Cerebellar nuclear complex (tissue), 1 donor: ENCODE measurements around the gene GUCY1A1.

Source experiments
- DNase-seq, 2 experiments: peaks; one replicate each; lab custom pipeline; 2025; lab: John Stamatoyannopoulos, UW

Gene GUCY1A1

DNA sequence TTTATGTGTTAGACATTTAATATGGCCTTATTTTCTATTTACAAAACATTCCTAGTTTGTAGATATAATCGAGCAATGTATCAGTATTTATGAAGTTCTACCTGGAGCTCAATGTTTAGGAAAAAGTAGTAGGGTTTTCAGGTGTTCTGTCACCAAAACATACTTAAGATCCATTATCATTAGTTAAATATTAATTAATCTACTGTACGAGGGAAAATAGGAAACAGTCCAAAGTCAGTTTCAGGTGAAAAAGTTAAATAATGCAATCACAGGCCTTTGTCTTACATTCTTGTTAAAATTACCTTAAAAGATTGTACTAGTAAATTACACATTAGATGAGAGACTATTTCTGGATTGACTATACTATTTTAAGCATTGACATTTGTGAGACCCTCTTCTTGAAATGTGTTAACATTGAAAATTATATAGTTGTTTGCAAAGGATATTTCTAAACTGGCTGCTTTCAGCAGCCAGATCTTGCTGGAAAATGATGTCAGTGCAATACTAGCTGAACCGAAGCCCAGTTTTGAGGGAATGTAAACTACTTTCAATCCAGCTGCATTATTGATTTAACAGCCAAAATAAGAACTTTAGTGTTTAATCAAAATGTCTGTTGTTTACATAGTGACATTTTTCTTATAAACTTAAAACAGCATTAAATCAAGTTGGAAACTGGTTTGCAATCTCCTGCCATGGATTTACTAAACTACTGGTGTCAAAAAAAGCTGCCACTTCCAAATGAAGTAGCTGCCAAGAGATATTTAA, 111.5 kb downstream of the GUCY1A1 start:
- DNase-seq: no peak

DNA sequence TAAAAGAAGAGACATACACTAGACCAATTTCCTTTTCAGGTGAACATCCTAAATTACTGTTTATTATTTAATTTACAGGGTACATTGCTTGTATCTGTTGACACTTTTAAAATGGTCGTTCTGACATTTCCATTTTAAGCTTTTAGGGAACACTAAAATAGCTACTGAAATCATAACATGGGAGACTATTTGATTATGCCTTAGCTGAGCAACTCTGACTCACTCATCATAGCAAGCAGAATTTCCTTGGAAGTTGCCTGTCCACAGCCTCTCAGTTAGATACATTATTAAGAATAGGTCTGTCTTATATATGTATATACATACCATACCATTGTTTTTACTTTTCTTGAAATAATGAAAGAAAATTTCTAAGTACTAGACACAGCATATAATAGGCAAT, 114.1 kb downstream of the GUCY1A1 start:
- DNase-seq: no peak

DNA sequence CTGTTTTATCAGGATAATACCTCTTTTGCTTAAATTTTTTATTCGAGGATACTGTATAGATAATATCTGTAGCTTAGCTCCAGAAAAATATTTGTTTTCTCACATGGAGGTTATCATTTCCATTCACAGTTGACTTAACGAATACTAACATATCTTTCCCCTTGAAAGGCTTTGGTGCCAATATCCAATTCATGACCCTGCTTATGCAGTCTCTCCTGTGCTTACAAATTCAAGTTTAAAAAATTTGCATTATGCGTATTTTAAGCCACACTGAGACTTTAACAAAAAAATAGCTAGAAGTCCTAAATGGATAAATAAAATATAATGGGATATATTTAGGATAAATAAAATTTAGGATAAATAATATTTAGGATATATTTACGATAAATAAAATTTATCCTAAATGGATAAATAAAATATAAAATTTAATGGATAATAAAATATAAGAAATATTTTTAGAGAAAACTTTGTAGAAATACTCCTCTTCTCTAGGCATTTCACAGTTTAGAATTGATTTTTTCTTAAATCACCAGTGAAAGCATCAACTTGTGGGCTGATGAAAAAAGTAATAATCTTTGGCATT, 114.7 kb downstream of the GUCY1A1 start:
- no peak for DNase-seq
